Measurements from ENCODE around the gene AIG1. TPM values are rescaled to one million over a fixed set of nuclear protein-coding genes. Genes with fewer than 3 reads are reported as not detected.
"Not testable (repeated sequence)": the region's sequence is repeated elsewhere in the genome, so short reads cannot be mapped to it uniquely, and the experiment has no call there.

Gene AIG1
- total RNA-seq, 1 donor from 2014 or later = 14.3 TPM

DNA sequence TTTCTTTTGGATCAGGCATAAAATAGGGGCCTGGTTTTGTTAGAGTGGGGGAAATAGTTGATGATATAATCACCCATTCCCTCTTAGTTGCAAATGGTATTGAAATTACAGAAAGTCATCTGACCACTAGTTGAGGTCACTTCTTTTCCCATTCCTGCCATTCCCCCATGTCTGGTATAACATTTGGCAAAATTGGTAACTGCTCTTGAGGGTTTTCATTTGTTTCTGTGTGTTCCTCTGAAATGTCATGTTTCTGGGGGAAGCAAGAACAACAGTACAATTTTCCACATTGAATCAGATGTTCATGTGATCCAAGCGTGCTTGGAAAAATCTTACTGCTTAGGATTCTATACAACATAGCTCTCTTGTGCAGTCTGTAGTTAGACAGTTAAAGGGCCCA is 7.3 kb downstream of the AIG1 start:
- H3K4me1 Mint-ChIP-seq (ENCODE audit: low read depth, unreplicated experiment) = no peaks in the 10 kb centered on the region
- no peaks in the 10 kb centered on the region for H3K27me3 Mint-ChIP-seq (ENCODE audit: unreplicated experiment)
- no peaks in the 10 kb centered on the region for H3K36me3 Mint-ChIP-seq (ENCODE audit: unreplicated experiment)
- H3K9me3 Mint-ChIP-seq (ENCODE audit: unreplicated experiment) = no peaks in the 10 kb centered on the region
- TF ChIP-seq, protein P1, sequence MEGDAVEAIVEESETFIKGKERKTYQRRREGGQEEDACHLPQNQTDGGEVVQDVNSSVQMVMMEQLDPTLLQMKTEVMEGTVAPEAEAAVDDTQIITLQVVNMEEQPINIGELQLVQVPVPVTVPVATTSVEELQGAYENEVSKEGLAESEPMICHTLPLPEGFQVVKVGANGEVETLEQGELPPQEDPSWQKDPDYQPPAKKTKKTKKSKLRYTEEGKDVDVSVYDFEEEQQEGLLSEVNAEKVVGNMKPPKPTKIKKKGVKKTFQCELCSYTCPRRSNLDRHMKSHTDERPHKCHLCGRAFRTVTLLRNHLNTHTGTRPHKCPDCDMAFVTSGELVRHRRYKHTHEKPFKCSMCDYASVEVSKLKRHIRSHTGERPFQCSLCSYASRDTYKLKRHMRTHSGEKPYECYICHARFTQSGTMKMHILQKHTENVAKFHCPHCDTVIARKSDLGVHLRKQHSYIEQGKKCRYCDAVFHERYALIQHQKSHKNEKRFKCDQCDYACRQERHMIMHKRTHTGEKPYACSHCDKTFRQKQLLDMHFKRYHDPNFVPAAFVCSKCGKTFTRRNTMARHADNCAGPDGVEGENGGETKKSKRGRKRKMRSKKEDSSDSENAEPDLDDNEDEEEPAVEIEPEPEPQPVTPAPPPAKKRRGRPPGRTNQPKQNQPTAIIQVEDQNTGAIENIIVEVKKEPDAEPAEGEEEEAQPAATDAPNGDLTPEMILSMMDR (IDR thresholded peaks at IDR 0.05; ENCODE audit: partially characterized antibody, unreplicated experiment) = no peak
- no peak overlapping the region for H3K27ac Mint-ChIP-seq (ENCODE audit: unreplicated experiment)
- no peak for DNase-seq
- H3K4me3 Mint-ChIP-seq (ENCODE audit: unreplicated experiment) = no peak overlapping the region

DNA sequence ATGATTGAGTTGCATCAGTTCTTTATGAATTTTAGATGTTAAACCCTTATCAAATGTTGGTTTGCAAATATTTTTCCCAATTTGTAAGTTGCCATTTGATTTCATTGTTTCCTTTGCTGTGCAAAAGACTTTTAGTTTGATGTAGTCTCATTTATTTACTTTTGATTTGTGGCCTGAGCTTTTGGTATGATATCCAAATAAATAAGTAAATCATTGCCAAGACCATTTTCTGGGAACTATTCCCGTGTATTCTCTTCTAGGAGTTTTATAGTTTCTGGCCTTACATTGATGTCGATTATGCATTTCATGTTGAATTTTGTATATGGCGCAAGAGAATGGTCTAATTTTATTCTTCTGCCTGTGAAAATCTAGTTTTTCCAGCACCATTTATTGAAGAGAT is 13.4 kb downstream of the AIG1 start:
- H3K36me3 Mint-ChIP-seq (ENCODE audit: unreplicated experiment) = peaks cover 11% of the 10 kb centered on the region
- H3K4me1 Mint-ChIP-seq (ENCODE audit: low read depth, unreplicated experiment) = no peaks in the 10 kb centered on the region
- no peak for DNase-seq
- peaks cover 1% of the 10 kb centered on the region for H3K27me3 Mint-ChIP-seq (ENCODE audit: unreplicated experiment)
- H3K9me3 Mint-ChIP-seq (ENCODE audit: unreplicated experiment) = peaks cover 3% of the 10 kb centered on the region
- H3K4me3 Mint-ChIP-seq (ENCODE audit: unreplicated experiment) = no peak overlapping the region
- TF ChIP-seq, protein P1 (IDR thresholded peaks at IDR 0.05; ENCODE audit: partially characterized antibody, unreplicated experiment) = no peak
- no peak overlapping the region for H3K27ac Mint-ChIP-seq (ENCODE audit: unreplicated experiment)

DNA sequence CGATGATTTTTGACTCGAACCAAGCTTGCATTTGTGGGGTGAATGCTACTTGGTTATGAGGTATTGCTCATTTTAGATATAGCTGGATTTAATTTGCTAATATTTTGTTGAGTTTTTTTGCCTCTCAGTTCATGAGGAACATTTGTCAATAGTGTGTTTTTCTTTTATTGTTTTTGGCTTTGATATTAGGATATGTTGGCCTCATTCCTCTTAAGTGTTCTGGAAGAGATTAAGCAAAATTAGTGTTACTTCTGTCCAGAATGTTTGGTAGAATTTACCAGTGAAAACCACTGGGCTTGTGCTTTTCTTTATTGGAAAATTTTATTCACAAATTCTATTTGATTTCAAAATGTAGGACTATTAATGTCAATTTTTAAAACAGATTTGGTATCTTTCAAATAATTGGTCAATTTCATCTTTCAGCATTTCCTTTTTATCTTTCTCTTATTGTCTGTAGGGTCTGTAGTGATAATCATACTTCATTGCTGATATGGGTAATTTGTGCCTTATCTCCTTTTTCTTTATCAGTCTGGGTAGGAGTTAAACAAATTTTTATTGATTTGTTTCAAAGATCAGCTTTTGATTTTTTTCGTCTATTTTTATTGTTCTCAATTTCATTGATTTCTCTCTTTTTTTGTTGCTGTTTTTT is 14.1 kb downstream of the AIG1 start:
- H3K27me3 Mint-ChIP-seq (ENCODE audit: unreplicated experiment) = peaks cover 1% of the 10 kb centered on the region
- H3K27ac Mint-ChIP-seq (ENCODE audit: unreplicated experiment) = no peak overlapping the region
- H3K4me3 Mint-ChIP-seq (ENCODE audit: unreplicated experiment) = no peak overlapping the region
- H3K4me1 Mint-ChIP-seq (ENCODE audit: low read depth, unreplicated experiment) = no peaks in the 10 kb centered on the region
- TF ChIP-seq, protein P1 (IDR thresholded peaks at IDR 0.05; ENCODE audit: partially characterized antibody, unreplicated experiment) = no peak
- no peak for DNase-seq
- peaks cover 11% of the 10 kb centered on the region for H3K36me3 Mint-ChIP-seq (ENCODE audit: unreplicated experiment)
- H3K9me3 Mint-ChIP-seq (ENCODE audit: unreplicated experiment) = peaks cover 3% of the 10 kb centered on the region

DNA sequence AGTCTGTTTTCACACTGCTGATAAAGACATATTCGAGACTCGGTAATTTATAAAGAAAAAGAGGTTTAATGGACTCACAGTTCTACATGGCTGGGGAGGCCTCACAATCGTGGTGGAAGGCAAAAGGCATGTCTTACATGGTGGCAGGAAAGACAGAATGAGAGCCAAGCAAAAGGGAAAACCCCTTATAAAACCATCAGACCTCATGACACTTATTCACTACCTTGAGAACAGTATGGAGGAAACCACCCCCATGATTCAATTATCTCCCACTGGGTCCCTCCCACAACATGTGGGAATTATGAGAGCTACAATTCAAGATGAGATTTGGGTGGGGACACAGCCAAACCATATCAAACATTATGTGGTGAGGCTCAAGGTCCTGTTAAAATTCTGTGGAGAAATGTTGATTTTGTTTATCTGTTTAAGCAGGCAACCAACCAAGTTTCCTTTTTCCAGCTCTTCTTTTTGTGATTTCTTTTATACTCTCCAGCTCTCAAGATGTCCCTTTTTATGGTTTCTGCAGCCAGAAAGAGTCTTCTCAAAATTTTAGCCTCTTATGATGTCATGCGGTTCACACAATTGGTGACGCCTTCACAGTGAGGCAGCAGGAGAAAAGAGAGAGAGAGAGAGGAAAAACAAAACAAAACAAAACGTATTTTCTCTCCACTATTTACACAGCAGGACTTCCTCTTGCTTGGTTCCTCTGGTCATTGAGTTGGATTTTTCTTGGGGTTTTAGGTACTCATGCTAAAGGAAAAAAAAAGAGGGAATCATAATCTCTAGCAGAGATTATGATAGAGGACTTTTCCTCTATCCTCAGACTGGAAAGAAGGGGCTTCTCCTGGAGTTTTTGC is 18.0 kb downstream of the AIG1 start:
- TF ChIP-seq, protein P1 (IDR thresholded peaks at IDR 0.05; ENCODE audit: partially characterized antibody, unreplicated experiment) = no peak
- Mint-ChIP-seq H3K9me3 (ENCODE audit: unreplicated experiment) (peaks cover 3% of the 10 kb centered on the region), H3K36me3 (ENCODE audit: unreplicated experiment) (peaks cover 11% of the 10 kb centered on the region), H3K4me1 (ENCODE audit: low read depth, unreplicated experiment) (no peaks in the 10 kb centered on the region), H3K4me3 (ENCODE audit: unreplicated experiment) (no peak overlapping the region), H3K27me3 (ENCODE audit: unreplicated experiment) (peaks cover 1% of the 10 kb centered on the region), H3K27ac (ENCODE audit: unreplicated experiment) (no peak overlapping the region)
- no peak for DNase-seq

DNA sequence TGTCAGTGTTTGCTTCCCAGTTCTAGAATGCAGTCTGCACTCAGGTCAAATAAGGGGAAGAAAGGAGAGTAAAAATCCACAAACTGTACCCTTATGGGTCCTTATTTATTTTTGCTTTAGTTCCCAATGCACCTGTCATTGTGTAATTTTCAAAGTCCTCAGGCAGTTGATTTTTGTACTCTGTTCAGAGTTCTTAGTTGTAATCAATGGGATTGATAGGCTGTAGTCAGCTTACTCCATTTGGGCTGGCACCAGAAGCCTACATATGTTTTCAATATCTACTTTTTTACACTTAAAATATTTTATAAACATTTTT is 18.6 kb downstream of the AIG1 start:
- H3K9me3 Mint-ChIP-seq (ENCODE audit: unreplicated experiment) = peaks cover 3% of the 10 kb centered on the region
- peaks cover 7% of the 10 kb centered on the region for H3K36me3 Mint-ChIP-seq (ENCODE audit: unreplicated experiment)
- no peak overlapping the region for H3K27ac Mint-ChIP-seq (ENCODE audit: unreplicated experiment)
- TF ChIP-seq, protein P1 (IDR thresholded peaks at IDR 0.05; ENCODE audit: partially characterized antibody, unreplicated experiment) = no peak
- H3K4me1 Mint-ChIP-seq (ENCODE audit: low read depth, unreplicated experiment) = no peaks in the 10 kb centered on the region
- no peak overlapping the region for H3K4me3 Mint-ChIP-seq (ENCODE audit: unreplicated experiment)
- H3K27me3 Mint-ChIP-seq (ENCODE audit: unreplicated experiment) = peaks cover 1% of the 10 kb centered on the region
- no peak for DNase-seq

DNA sequence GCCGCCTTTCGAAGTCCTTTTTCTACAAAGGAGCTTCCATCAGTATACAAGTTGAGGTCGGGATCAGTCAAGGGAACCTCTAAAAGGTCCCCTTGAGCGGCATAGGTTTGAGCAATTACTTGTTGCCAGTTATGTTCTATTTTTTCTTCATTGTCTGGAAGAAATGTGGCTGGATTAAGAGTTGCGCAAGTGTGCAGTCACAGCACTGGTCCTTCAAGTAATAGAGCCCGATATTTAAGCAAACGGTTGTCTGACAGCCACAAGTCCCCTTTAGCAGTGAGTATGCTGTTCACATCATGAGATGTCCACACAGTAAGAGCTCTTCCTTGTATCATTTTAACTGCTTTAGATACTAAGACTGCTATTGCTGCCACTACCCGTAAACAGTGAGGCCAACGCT is 21.6 kb downstream of the AIG1 start:
- H3K27me3 Mint-ChIP-seq (ENCODE audit: unreplicated experiment) = not testable (repeated sequence)

DNA sequence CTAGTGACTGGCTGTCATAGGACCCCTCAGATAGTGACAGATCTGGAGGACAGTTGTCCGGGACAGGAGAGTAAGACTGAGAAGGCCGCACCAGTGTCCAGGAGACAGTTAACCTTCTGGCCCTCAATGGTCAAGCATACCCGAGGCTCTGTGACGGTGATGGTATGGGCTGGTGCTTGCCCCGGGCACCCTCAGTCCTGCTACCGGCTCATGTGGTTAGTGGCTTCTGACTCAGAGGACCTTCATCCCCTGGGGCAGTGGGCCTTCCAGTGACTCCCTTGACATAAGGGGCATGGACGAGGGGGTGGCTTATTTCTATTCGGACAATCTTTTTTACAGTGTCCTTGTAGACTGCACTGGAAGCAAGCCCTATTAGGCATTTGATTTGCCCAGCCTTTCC is 23.3 kb downstream of the AIG1 start:
- H3K4me1 Mint-ChIP-seq (ENCODE audit: low read depth, unreplicated experiment) = peaks cover 11% of the 10 kb centered on the region
- not testable (repeated sequence) for H3K4me3 Mint-ChIP-seq (ENCODE audit: unreplicated experiment); DNase-seq

More for the DNA sequence above, 21.6 kb downstream of the AIG1 start:
- H3K4me1 Mint-ChIP-seq (ENCODE audit: low read depth, unreplicated experiment) = peaks cover 11% of the 10 kb centered on the region
- not testable (repeated sequence) for H3K36me3 Mint-ChIP-seq (ENCODE audit: unreplicated experiment); H3K9me3 Mint-ChIP-seq (ENCODE audit: unreplicated experiment); DNase-seq; H3K27ac Mint-ChIP-seq (ENCODE audit: unreplicated experiment); H3K4me3 Mint-ChIP-seq (ENCODE audit: unreplicated experiment)

More for the DNA sequence above, 23.3 kb downstream of the AIG1 start:
- not testable (repeated sequence) for H3K27me3 Mint-ChIP-seq (ENCODE audit: unreplicated experiment); H3K36me3 Mint-ChIP-seq (ENCODE audit: unreplicated experiment); H3K27ac Mint-ChIP-seq (ENCODE audit: unreplicated experiment); H3K9me3 Mint-ChIP-seq (ENCODE audit: unreplicated experiment)
